NK-92 (cell line): ENCODE results near the gene SNX1.
"Not testable (repeated sequence)": the region's sequence is repeated elsewhere in the genome, so short reads cannot be mapped to it uniquely, and the experiment has no call there.

ENCODE experiments used
- DNase-seq: peaks from one replicate; lab custom pipeline; 2025; ENCODE audit not compliant: unreplicated experiment; lab: John Stamatoyannopoulos, UW

Gene SNX1, protein sequence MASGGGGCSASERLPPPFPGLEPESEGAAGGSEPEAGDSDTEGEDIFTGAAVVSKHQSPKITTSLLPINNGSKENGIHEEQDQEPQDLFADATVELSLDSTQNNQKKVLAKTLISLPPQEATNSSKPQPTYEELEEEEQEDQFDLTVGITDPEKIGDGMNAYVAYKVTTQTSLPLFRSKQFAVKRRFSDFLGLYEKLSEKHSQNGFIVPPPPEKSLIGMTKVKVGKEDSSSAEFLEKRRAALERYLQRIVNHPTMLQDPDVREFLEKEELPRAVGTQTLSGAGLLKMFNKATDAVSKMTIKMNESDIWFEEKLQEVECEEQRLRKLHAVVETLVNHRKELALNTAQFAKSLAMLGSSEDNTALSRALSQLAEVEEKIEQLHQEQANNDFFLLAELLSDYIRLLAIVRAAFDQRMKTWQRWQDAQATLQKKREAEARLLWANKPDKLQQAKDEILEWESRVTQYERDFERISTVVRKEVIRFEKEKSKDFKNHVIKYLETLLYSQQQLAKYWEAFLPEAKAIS

DNA sequence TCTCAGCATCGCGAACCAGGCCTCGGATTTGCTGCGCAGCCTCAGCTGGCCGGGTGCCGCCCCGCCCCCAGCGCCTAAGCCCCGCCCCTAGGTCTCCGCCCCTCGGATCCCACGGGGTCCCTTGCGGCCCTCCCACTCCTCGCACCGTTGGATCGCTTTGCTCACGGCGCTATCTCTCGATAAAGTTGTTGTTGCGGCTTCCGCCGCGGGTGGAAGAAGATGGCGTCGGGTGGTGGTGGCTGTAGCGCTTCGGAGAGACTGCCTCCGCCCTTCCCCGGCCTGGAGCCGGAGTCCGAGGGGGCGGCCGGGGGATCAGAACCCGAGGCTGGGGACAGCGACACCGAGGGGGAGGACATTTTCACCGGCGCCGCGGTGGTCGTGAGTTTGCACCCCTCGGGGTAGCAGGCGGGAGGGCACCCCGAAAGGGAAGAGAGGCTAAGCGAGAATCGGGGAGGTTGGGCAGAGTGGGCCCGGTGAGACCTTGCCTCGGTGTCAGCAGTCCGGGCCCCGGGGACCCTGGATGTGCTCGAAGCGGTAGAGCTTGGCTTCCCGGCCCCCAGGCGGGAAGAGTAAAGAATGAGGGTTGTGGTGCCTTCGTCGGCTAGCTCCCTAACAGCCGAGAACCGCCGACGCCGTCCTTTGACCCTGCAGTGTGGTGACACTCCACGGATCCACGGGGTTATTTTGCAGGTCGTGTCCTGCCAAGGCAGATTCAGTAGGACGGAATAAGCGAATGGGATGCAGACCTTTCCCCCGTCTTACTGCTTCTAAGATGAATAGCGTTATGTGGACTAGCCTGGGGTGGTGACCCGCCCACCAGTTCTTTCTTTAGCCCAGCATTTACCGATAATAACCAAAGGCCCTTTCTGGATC is at the start of gene SNX1:
Gene SNX1 (plus strand): TSS at position 188 of the 873 bp plus-strand sequence. CDS start 32 bp downstream, at position 220.
- peak; percentile 72 for DNase-seq

DNA sequence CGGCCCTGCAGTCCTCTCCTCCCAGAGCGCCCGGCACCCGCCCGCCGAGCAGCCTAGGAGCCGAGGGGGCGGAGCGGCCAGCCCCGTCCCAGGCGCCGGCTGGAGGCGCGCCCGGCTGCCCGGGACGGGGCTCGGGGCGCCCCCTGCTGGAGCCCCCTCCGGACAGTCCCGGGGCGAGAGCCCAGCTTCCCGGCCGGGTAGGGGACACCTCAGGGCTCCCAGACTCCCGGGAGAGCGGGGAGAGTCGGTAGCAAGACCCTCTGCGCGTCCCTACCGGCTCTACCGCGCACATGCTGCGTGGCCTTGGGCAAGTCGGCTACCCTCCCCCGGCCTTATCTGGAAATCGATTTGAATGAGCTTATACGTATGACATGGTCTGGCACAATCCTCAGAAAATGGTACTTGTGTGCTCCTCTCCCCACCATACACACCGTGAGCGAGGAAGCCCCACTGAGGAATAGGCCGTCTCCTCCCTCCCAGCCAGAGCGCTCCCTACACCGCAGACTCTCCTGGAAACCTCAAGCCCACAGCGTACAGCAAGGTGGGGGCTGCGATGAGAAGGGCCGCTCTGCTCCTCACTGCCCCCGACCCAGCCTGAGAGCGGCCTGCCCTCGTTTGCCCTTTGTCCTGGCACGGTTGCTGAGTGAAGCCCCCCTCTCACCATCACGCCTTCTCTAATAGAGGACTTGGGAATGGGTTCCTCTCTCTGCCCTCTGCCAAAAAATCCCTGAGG is 49.2 kb upstream of the SNX1 start, which contains the start of gene DAPK2:
Gene DAPK2 (minus strand): TSS at position 65 of the 733 bp plus-strand sequence. CDS start 6,224 bp downstream, outside the sequence.
- DNase-seq: no peak

DNA sequence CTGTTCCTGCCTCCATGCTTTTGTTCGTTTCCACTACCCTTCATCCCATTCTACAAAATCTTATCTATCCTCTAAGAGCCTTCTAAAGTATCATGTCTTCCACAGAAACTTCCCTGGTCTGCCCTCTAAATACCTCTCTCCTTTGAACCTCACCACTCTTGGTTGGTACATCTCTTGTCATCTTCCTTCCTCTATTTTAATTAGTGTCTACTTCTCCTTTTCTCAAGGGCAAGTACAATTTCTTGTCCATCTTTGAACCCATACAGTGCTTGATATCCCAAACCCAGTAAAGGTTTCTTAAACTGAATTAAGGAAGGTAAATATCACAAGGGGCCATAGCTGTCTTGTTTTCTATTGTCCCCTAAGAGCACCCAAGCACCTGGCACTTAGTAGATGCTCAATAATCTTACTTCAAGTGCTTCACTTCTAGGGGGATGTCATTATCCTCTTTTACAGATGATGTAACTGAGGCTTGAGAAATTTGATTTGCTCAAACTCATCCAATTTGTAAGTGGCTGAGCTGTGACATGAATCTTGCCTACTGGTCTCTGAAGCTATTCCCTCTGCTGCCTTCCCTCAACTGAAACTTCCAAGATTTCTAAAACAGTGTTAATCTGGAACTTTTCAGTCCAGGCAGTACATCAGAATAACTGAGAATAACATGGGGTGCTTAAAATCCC is 46.9 kb upstream of the SNX1 start:
- DNase-seq: no peak

DNA sequence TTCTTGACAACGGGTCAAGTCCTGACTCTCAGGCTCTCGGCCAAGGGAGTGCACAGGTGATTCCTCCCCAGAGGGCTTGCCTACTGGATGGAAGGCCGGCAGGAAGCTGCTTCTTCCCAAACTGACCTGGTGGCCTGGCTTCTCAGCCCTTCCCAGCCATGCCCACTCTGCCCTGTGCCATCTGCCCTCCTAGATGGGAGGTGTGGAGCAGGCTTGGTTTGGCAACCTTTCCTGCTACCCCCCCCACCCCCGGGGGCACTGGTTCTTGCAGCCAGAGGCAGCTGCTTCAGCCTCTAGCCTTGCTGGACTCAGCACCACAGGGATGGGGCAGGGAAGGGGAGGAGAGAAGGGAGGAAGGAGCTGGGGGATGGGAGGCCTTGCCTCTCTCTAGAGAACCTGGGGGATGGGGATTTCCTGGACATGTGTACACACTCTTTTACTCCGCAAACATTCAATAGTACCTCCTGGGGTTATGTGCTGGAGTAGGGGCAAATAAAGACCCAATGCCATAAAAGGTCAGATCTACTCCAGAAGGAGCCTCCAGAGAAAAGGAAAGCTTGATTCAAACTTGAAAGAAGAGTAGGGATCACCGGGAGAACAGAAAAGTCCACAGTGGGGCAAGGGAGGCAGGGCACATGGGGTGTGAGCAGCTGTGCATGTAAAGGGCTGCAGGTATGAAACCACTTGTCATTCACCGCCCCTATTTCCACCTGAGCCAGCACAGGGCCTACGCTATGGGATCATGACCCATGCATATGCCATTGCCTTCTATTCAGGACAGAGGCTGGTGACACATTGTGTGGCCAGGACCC is 45.3 kb upstream of the SNX1 start:
- no peak for DNase-seq

DNA sequence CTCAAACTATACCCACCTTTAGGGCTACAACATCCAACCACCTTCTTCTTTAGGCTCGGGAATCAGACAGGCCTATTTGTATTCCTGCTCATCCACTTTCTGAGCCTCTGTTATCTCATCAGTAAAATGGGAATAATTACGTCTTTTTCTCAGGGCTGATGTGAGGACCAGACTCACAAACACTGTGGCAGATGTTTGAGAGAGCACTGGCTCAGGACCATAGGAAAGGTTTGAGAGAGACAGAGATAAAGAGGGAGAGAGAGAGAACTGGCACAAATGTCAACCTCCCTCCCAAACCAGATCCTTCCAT is 44.7 kb upstream of the SNX1 start:
- DNase-seq: no peak

DNA sequence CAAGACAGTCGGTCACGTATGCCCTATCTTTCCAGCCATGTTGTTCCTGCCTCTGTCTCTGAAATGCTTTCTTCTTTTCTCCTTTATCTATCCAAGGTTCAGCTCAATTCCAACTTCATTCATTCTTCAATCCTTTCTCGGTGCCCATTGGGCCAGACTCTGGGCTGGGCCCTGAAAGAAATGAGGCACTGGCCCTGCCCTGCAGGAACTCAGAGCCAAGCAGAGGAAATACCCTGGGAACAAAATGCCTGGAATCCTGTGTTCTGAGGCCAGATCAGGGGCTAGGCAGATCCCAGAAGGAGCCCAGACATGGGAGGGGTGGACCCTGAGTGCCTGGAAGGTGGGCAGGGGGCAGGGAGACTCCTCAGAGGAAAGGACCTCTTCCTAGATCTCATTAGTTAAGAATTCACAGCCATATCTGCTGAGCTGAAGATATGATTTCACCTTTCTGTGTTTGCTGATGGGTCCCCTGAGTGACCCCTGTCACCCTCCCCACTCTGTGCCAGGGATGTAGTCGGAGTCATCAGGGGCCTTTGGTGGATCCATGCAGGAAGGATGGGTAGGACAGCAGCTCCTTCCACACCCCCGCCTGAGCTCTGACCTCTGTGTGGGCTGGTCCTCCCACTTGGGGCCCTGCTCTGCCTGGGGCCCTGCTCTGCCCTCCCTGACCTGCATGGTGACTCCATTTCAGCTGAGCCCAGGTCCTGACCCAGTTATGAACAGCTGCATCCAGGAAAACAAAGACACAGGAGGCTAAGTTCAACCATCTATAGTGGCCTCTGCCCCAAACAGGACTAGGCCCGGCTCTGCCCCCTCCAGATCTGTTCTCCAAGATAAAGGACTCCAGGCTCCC is 44.1 kb upstream of the SNX1 start:
- DNase-seq: no peak

DNA sequence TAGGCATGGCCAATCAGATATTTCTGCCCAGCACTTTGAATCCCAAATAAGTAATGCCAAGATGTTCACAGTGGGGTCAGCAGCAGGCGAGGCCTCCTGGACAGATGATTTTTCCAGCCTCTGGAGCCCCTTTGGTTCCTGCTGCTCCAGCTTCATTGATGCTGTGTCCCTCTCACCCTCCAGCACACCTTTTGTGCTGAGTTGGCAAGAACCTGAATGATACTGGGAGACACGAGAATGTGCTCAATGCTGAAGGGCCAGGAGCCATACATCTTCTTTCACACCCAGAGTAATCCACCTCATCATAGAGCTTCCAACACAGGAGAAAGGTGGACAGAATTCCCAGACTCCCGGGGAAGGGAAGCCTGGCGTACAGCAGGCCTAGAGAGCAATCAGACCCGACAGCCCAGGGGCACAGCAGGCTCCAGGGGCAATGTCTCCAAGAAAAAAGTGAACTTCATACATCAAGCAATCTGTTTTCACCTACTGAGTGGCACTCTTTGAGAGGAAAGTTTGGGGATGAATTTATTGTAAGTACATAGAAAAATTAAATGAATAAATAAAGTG is 42.8 kb upstream of the SNX1 start:
- no peak for DNase-seq

DNA sequence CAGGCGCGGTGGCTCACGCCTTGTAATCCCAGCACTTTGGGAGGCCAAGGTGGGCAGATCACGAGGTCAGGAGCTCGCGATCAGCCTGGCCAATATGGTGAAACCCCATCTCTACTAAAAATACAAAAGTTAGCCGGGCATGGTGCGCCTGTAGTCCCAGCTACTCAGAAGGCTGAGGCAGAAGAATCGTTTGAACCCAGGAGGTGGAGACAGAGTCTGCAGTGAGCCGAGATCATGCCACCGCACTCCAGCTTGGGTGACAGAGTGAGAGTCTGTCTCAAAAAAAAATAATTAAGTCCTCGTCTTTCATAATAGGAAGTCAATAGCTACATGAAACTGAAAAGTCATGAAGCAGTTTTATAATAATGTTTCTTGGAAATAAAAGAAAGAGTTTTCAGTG is 42.1 kb upstream of the SNX1 start:
- DNase-seq: not testable (repeated sequence)

DNA sequence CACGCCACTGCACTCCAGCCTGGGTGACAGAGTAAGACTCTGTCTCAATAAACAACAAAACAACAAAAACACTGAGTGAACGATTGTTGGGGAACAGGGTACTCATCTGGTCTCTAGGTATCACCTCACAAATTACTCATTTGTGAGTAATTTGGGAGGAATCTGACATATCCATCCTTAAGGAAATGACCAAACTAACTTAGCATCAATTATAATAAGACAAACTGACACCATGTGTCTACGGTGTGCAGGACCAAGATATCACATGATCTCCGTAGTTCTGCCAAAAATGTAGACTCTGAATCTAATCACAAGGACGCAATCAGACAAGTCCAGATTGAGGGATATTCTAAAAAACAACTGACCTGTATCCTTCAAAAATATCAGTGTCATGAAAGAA is 37.5 kb upstream of the SNX1 start:
- DNase-seq: no peak

DNA sequence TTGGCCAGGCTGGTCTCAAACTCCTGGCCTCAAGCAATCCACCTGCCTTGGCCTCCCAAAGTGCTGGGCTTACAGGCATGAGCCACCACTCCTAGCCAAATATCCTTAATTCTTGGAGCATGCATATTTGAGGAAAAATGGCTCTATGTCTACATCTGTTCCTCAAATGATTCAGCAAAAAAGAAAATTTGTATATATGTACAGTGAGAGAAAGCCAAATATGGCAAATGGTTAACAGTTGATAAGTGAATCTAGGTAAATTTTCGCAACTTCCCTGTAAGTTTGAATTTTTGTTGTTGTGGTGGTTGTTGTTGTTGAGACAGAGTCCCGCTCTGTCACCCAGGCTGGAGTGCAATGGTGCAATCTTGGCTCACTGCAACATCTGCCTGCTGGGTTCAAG is 36.7 kb upstream of the SNX1 start:
- DNase-seq: not testable (repeated sequence)

DNA sequence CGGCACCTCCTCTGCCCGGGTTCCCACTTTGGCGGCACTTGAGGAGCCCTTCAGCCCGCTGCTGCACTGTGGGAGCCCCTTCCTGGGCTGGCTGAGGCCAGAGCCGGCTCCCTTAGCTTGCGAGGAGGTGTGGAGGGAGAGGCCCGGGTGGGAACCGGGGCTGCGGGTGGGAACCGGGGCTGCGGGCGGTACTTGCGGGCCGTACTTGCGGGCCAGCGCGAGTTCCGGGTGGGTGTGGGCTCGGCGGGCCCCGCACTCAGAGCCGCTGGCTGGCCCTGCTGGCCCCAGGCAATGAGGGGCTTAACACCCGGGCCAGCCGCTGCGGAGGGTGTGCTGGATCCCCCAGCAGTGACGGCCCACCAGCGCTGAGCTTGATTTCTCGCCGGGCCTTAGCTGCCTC is 35.1 kb upstream of the SNX1 start:
- DNase-seq: no peak

DNA sequence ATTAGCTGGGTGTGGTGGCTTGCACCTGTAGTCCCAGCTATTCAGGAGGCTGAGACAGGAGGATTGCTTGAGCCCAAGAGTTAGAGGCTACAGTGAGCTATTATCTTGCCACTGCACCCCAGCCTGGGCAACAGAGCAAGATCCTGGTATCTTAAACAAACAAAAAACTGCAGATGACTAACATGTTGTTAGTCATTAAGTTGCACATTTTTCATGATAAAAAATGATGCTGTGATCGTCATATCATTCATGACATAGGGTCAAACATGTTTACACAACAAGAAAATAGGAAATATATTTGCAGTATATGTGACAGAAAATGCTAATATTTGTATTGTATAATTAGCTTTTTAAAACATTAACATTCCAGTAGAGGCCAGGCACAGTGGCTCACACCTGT is 29.3 kb upstream of the SNX1 start:
- DNase-seq: no peak

DNA sequence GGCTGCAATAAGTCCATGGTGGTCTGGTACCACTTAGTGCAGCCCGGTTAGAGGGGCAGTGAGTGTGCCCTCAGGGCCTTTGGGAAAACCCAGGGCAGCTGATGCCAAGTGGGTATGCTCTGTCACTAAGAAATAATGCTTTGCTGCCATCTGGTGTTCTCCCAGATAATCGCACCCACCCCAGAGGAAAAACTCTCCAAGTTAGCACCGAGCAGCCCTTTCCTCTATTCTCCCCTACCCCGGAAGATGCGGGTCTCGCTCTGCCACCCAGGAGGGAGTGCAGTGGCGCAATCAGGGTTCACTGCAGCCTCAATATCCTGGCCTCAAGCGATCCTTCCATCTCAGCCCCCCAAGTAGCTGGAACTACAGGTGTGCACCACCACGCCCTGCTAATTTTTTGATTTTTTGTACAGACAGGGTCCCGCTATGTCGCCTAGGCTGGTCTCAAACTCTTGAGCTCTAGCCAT is 28.2 kb upstream of the SNX1 start:
- no peak for DNase-seq

DNA sequence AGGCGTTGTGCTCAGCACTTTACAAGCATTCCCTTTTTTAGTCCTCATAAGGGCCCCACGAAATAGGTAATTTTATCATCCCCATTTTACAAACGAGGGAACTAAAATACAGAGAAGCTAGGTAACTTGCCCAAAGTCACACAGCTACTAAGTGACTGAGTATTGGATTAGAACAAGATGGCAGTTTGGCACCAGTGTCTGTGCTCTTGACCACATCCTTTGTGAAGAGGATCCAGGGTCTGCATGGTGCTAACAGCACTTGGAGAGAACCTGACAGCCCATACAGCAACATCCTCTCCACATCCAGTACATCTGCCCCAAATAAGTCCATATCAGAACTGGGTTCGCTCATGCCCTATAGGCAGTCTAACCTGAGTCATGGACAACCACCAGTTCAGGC is 27.6 kb upstream of the SNX1 start:
- no peak for DNase-seq

DNA sequence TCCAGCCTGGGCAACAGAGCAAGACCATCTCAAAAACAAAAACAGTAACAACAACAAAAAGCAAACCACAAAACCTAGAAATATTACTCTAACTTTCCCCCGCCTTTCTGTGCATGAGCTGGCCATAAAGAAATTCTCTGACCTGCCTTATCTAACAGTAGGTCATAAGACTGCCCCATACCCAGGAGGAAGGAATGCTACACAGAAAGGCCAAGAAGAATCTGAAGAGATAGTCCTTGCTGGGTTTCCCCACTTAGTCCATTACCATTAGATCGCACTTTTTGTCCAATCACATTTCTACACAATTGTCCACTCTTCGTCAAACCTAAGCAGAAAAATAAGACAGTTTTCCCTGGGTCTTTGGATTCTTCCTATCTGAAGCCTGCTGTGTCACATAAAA is 25.7 kb upstream of the SNX1 start:
- DNase-seq: no peak

DNA sequence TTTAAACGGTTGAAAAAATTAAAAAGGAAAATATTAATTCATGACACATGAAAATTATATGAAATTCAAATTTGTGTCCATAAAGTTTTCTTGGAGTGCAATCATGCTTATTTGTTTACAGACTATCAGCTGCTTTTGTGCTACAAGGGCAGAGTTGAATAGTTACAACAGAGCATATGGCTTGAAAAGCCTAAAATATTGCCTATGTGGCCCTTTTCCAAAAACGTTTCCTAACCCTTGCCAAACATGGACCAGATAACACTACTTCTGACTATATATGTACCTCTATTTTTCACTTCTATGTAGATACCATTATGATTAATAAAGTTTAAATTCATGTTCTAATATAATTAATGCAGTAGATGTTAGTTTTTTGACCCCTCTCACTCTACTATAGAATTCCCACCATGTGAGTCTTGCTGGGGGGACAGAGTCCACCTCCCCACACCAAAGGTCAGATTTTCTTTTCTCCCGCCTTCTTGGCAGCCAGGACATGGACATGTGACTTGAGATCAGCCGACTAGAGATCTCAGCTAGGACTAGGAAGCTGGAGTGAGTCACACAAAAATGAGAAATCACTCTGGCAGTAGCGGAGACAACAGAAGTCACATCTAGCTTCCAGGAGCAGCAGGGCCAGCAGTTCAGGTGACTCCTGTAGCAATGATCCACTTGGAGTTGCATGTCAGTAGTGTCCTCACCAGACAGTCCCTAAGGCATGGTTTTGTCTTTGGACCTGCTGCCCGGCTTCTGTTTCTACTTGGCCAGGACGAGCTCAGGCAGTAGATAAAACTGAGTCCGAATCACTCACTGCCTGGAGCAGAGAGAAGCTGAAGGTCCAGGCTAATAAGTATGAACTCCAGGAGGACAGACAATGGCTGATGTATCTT is 24.6 kb upstream of the SNX1 start:
- DNase-seq: no peak

DNA sequence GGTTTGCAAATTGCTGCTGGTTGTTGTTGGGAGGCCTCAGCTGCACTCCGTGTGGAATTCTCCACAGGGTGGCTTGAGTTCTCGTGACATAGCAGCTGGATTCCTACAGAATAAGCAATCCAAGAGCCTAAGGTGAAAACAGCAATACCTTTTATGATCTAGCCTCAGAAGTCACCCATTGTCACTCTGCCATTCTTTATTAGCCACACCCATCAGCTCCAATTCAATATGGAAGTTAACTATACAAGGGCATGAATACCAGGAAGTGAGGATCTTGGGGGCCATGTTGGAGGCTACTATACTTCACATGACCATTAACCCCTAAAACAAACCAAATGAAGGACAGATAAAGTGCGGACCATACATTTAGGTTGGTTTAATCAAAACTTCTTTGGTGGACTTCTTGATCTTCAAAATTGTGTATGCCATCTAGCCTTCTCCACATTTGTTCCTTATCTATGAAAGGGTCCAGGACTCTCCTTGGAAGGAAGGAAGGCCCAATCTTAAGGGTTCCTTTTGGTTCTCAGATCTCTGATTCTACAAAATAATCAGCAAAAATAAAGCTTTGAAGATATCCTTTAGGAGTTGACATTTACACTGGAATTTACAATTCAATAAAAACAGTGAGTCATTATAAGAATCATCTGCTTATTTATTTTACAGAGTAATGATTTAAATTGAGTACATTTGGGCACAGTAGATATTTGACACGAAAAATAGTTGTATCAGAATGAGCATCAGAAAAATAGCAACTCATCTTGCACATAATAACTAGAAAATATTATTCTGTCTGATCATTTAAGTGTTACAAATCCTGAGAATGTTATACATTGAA is 23.6 kb upstream of the SNX1 start:
- no peak for DNase-seq
